ENCODE data around the gene SLC3A2.
"Not testable (repeated sequence)": the region's sequence is repeated elsewhere in the genome, so short reads cannot be mapped to it uniquely, and the experiment has no call there.

The SLC3A2 gene

DNA sequence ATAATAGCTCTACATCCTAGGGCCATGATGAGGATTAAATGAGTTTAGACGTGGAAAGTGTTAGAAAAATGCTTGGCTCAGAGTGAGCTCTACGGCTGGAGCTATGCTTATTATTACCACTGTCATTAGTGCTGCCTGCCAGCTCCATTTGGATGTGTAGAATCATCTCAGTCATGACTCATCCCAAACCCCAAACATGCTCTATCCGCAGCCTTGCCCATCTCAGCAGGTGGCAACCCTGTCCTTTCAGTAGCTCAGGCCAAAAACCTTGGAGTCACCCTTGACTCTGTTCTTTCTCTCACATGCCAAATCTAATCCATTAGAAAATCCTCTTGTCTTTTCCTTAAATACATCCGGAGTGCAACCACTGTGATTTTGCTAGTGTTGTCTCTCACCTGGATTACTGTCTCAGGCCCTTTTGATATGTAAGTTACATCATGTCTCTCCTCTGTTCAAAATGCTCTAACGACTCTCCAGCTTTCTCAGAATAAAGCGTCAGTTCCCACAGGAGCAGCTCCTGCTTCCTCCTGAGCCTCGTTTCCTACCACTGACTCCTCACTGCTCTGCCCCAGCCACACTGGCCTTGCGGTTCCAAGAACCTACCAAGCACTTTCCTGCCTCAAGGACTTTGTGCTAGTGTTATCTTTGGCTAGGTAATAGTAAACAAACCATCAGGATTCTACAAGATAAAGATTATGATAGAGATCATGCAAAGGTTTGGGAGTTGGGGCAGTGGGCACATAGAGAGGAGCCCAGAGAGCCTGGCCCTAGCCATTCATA lies 51.0 kb downstream of the SLC3A2 start:
- no peak for FAIRE-seq

DNA sequence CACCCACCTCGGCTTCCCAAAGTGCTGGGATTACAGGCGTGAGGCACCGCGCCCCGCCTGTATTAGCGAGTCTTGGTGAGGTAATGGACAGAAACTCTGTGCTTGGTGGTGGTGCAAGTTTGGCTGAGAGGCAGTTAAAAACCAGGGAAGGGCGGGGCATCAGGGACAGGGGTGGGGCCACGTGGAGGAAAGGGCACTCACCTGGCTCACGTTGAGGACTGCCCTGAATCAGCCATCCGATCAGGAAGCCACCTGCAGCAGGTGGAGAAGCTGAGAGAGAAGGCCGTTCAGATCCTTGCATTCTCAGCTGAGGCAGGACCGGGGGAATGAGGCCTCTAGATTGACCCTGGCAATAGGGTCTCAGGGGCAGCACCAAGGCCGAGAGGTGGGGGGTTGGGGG lies 52.6 kb downstream of the SLC3A2 start:
- FAIRE-seq: no peak

- no peak for FAIRE-seq
These were observed 53.2 kb downstream of the SLC3A2 start for GRCh38 chr11:62933750-62934495.

DNA sequence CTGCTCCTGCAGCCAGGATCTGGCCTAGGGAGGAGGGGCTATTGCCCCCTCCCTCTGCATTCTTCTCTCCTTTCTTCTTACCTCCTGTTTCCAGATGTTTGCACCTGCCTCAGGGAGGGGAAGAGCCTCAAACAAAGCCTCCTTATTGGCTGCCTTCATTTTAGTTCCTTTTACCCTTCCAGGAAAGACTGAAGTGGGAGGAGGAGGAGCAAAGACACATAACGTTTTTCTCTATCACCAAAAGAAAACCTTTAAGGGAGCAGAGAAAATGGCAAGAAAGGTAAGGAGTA lies 53.7 kb downstream of the SLC3A2 start:
- no peak for FAIRE-seq

GRCh38 chr11:62937528-62937927 lies 56.8 kb downstream of the SLC3A2 start:
- FAIRE-seq: not testable (repeated sequence)
